HG03097 (cell line): ENCODE results near the gene PCNX2.
"Not testable (repeated sequence)": the region's sequence is repeated elsewhere in the genome, so short reads cannot be mapped to it uniquely, and the experiment has no call there.

Experiments used
- ATAC-seq: cut with Tn5 transposase; IDR thresholded peaks from one replicate; pipeline ENCODE4 v1.9.1; 2021; ENCODE audit not compliant: unreplicated experiment, low FRiP score

PCNX2 gene

DNA sequence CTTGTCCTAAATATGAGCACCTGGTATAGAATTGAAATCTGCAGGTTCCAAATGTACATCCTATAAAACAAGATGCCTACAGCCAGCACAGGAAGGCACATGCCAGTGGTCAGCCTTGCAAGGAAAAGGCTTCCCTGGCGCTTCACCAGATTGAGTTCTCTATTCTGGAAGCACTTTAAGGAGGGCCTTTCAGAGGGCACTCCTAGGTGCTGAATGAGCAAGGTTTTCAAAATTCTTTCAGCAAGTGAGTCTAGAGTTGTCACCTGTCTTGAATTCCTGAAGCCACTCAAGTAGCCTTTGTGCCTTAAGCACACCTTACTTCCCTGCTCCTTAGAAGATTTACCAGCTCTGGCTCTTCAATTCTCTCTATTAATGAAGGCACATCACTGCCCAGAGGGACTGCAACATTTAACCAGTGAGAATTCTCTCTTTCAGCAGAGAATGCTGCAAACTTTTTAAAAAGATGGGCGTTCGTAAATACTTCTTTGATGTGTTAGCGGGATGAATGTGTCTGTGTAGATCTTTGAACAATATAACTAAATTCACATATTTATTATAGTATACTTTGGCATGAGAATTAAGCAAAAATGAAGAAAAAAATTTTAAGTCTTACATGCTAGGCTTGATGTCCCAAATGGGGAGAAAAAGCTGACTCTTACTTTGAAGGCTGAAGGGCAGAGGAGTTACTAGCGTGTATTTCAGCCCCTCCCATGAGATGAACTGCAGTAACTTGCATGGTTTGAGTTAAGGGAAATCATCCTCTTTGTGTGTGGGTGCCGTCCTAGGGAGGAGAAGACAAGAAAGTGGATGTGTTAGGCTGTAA lies 183.1 kb downstream of the PCNX2 start:
- no peak for ATAC-seq

- no peak for ATAC-seq
Measured at GRCh38 chr1:233111731-233112130, 183.8 kb downstream of the PCNX2 start.

DNA sequence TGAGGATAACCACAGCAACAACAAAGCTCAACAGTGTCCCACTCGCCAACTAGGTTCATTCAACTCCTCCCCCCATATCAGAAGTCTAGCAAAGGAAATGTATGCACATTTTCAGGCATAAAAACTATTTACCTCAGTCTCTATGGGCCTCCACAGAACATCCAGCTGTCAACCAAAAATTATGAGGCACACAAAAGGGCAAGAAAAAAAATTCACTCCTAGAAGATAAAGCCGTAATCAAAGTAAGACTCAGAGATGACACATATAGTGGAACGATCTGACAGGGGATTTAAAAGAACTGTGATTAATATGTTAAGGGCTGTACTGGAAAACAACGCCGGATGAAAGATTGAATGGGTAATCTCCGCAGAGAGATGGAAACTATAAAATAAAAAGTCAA lies 186.4 kb downstream of the PCNX2 start:
- ATAC-seq, result no peak

GRCh38 chr1:233107716-233108130 lies 187.8 kb downstream of the PCNX2 start:
- not testable (repeated sequence) for ATAC-seq

DNA sequence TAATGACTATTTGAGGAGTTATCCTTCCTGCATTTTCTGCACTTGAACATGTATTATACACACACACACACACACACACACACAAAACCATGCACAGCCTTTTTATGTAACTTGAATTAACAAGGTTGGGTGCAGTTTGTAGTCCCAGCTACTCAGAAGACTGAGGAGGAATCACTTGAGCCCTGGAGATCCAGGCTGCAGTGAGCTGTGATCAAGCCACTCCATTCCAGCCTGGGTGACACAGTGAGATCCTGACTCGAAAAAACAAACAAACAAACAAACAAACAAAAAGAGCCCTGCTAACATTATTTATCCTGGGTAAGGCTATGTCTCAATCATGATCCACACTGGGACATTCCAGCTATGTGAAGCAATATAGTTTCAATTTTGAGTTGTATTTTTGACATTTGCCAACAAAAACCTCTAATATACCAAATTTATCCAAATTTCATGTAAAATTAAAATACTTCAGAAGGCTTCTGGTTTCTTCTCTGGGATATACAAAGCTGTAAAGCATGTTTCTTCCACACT lies 188.3 kb downstream of the PCNX2 start:
- no peak for ATAC-seq

DNA sequence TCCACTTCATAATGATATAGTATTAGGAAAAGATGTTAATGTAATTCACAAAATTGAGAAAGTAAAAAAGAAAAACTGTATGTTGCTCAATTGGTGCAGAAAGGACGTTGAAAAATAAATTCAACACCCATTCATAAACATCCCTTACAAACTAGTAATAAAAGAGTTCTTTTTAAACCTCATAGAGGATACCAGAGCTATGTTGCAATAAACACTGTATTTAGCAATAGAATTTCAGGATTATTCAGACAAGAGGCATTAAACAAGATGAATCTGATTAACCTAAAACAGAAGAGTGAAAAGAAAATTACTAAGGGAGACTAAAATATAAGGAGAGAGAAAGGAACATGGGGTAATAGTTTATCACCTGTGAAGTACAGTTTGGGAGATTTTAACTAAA lies 190.3 kb downstream of the PCNX2 start:
- ATAC-seq, result no peak

GRCh38 chr1:233102341-233102740 lies 193.2 kb downstream of the PCNX2 start:
- no peak for ATAC-seq

DNA sequence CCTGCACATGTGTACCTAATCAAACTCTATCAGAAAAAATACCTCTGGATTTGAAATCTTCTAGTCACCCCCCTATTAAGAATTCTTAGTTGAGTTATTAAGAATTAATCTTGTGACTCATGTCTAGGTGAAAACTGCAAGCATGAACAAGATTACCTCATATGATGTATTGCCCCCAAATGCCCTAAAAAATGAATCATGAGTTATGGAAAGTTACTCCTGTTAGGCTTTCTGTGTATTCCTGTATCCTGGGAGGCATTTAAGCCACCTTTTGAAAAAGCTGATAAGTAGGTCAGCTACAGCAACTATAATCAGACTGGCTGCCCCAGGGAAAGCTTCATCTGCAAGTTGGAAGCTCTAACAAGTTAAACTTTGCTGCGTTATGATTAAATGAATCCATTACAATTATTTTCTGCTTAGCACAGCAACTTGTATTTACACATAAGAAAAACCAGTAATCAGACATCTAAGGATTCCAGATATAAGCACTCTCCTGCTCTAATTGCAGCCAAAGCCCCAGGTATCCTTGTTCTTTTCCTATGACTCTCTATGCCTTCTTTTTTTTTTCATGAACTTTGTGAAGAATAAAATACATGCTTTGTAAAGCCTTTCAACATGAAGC lies 197.5 kb downstream of the PCNX2 start:
- ATAC-seq, result no peak

GRCh38 chr1:233097546-233097945 lies 198.0 kb downstream of the PCNX2 start:
- ATAC-seq, result no peak

GRCh38 chr1:233094691-233095090 lies 200.8 kb downstream of the PCNX2 start:
- ATAC-seq, result no peak

GRCh38 chr1:233094269-233094668 lies 201.3 kb downstream of the PCNX2 start:
- no peak for ATAC-seq

- no peak for ATAC-seq
Measured at GRCh38 chr1:233090746-233091494, 204.6 kb downstream of the PCNX2 start.

GRCh38 chr1:233089251-233089650 lies 206.3 kb downstream of the PCNX2 start:
- no peak for ATAC-seq

DNA sequence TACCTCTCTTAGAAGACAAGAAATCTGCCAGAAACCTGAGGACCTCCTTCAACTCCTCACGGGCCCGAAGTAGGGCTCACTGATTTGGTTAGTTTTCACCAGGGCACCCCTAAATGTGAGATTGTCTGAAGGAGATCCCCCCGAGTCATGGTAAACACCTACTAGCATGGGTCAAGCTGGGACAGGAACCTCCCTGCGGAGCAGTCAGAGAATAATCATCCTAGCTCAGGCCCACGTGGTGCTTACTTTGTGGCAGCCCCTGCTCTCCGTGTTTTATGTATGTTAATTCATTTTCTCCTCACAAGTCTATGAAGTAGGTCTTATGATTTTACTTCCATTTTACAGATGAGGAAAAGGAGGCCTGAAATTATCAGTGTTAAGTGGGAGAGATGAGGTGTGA lies 206.9 kb downstream of the PCNX2 start:
- ATAC-seq, result no peak

- no peak for ATAC-seq
Measured at GRCh38 chr1:233086961-233087881, 208.3 kb downstream of the PCNX2 start.

- no peak for ATAC-seq
Measured at GRCh38 chr1:233085566-233085965, 210.0 kb downstream of the PCNX2 start.

DNA sequence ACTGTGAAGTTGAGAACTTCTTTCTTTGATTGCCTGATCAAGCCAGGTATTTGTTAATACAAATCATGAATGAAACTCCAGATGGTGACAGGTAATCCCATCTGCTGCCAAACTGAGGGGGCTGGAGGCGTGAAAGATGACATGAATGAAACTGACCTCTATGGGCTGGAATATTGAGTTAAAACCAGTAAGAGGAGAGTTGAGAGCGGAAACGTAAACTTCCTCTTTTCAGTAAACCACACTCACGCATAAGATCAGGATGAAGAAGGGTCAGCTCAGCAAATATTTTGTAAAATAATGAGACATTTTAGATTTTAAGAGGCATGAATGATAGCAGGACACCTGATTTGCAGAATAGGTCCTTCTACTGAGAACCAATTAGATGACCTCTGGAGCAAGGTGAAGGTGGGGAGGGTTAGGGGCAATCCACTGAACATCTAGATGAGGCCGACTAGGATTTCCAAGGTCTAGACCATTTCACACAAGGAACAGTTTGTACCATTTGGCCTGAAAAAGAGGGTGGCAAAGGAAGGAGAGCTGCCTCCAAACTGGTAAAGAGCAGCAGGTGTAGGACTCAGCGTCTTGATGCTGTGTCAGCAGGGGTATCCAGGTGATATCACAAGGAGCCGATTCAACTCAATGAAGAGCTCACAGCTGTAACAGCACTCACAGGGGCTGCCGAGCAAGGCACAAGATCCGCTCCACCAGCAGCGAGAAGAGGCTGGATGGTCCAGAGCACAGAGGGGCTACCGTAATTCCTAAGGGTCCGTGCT lies 212.6 kb downstream of the PCNX2 start:
- no peak for ATAC-seq

- no peak for ATAC-seq
Measured at GRCh38 chr1:233081735-233082134, 213.8 kb downstream of the PCNX2 start.

DNA sequence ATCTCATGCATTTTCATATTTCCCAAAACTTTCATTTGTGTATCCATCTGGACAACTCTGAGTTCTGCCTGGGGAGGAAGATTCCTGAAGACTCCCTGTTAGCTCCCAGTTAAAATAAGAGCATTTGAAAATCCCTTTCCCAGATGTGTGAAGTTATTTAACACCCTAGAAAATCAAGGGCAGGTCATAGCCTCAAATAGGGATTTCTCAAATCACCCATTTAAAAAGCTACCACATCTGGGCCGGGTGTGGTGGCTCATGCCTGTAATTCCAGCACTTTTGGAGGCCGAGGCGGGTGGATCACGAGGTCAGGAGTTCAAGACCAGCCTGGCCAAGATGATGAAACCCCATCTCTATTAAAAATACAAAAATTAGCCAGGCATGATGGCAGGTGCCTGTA lies 214.7 kb downstream of the PCNX2 start:
- ATAC-seq, result not testable (repeated sequence)
